ENCODE data around the gene LCP1. TPM values are rescaled to one million over a fixed set of nuclear protein-coding genes. Genes with fewer than 3 reads are reported as not detected.

LCP1 gene
- total and polyA plus RNA-seq, 2 donors from 2014 or later: 5.6 to 73.5 TPM

GRCh38 chr13:46197299-46198048, 15.5 kb upstream of the LCP1 start:
- Histone ChIP-seq H3K27me3 (ENCODE audit: control insufficient read depth, insufficient read depth, low read length) (no peaks in the 10 kb centered on the region), H3K27ac (ENCODE audit: low read depth in 2 of 2, low read length in 2 of 2) (no peak overlapping the region), H3K4me1 (ENCODE audit: control insufficient read depth in 2 of 3, insufficient read depth in 2 of 3, low read depth in 1 of 3, low read length in 3 of 3) (no peaks in the 10 kb centered on the region), H3K9me3 (ENCODE audit: control insufficient read depth in 2 of 3, insufficient read depth in 1 of 3, low read length in 3 of 3) (no peaks in the 10 kb centered on the region), H3K9ac (ENCODE audit: low read length in 3 of 3) (no peak overlapping the region), H3K36me3 (ENCODE audit: control insufficient read depth in 2 of 3, insufficient read depth in 3 of 3, low read length in 3 of 3) (no peaks in the 10 kb centered on the region), H3K4me3 (ENCODE audit: low read length in 3 of 3) (no peak overlapping the region)
- no peak for TF ChIP-seq CTCF (IDR thresholded peaks at IDR 0.05; ENCODE audit: borderline replicate concordance, extremely low read depth, insufficient read depth)
- DNase-seq (no peak), FAIRE-seq (no peak)
- intact Hi-C loops (cut with DNase I): no loop called here

GRCh38 chr13:46195016-46195415, 13.0 kb upstream of the LCP1 start:
- no peak for TF ChIP-seq CTCF (IDR thresholded peaks at IDR 0.05; ENCODE audit: borderline replicate concordance, extremely low read depth, insufficient read depth)
- DNase-seq: no peak
- no peaks in the 10 kb centered on the region for H3K4me1 ChIP-seq (ENCODE audit: control insufficient read depth in 2 of 3, insufficient read depth in 2 of 3, low read depth in 1 of 3, low read length in 3 of 3)
- no peaks in the 10 kb centered on the region for H3K9me3 ChIP-seq (ENCODE audit: control insufficient read depth in 2 of 3, insufficient read depth in 1 of 3, low read length in 3 of 3)
- no peak overlapping the region for H3K9ac ChIP-seq (ENCODE audit: low read length in 3 of 3)
- intact Hi-C loops (cut with DNase I): no loop called here
- no peaks in the 10 kb centered on the region for H3K36me3 ChIP-seq (ENCODE audit: control insufficient read depth in 2 of 3, insufficient read depth in 3 of 3, low read length in 3 of 3)
- no peaks in the 10 kb centered on the region for H3K27me3 ChIP-seq (ENCODE audit: control insufficient read depth, insufficient read depth, low read length)
- no peak overlapping the region for H3K27ac ChIP-seq (ENCODE audit: low read depth in 2 of 2, low read length in 2 of 2)
- H3K4me3 ChIP-seq (ENCODE audit: low read length in 3 of 3): no peak overlapping the region
- no peak for FAIRE-seq

- FAIRE-seq (no peak), DNase-seq (no peak)
- Histone ChIP-seq H3K27ac (ENCODE audit: low read depth in 2 of 2, low read length in 2 of 2) (no peak overlapping the region), H3K9ac (ENCODE audit: low read length in 3 of 3) (no peak overlapping the region), H3K4me1 (ENCODE audit: control insufficient read depth in 2 of 3, insufficient read depth in 2 of 3, low read depth in 1 of 3, low read length in 3 of 3) (no peaks in the 10 kb centered on the region), H3K9me3 (ENCODE audit: control insufficient read depth in 2 of 3, insufficient read depth in 1 of 3, low read length in 3 of 3) (no peaks in the 10 kb centered on the region), H3K27me3 (ENCODE audit: control insufficient read depth, insufficient read depth, low read length) (no peaks in the 10 kb centered on the region), H3K36me3 (ENCODE audit: control insufficient read depth in 2 of 3, insufficient read depth in 3 of 3, low read length in 3 of 3) (no peaks in the 10 kb centered on the region), H3K4me3 (ENCODE audit: low read length in 3 of 3) (no peak overlapping the region)
- intact Hi-C loops (cut with DNase I): no loop called here
- TF ChIP-seq CTCF (IDR thresholded peaks at IDR 0.05; ENCODE audit: borderline replicate concordance, extremely low read depth, insufficient read depth): no peak
These were observed 10.4 kb upstream of the LCP1 start for GRCh38 chr13:46192412-46192811.

GRCh38 chr13:46185634-46186033, 3.7 kb upstream of the LCP1 start:
- Histone ChIP-seq H3K9ac (ENCODE audit: low read length in 3 of 3) (no peak overlapping the region), H3K4me3 (ENCODE audit: low read length in 3 of 3) (no peak overlapping the region), H3K9me3 (ENCODE audit: control insufficient read depth in 2 of 3, insufficient read depth in 1 of 3, low read length in 3 of 3) (no peaks in the 10 kb centered on the region), H3K36me3 (ENCODE audit: control insufficient read depth in 2 of 3, insufficient read depth in 3 of 3, low read length in 3 of 3) (no peaks in the 10 kb centered on the region), H3K27me3 (ENCODE audit: control insufficient read depth, insufficient read depth, low read length) (no peaks in the 10 kb centered on the region), H3K27ac (ENCODE audit: low read depth in 2 of 2, low read length in 2 of 2) (no peak overlapping the region), H3K4me1 (ENCODE audit: control insufficient read depth in 2 of 3, insufficient read depth in 2 of 3, low read depth in 1 of 3, low read length in 3 of 3) (no peaks in the 10 kb centered on the region)
- FAIRE-seq (no peak), DNase-seq (no peak)
- intact Hi-C loops (cut with DNase I): no loop called here
- no peak for TF ChIP-seq CTCF (IDR thresholded peaks at IDR 0.05; ENCODE audit: borderline replicate concordance, extremely low read depth, insufficient read depth)
